Suppressor macrophage treated with lipopolysaccharide for 4 hours (primary cell): ENCODE data around the gene INAVA.
"Not testable (repeated sequence)": the region's sequence is repeated elsewhere in the genome, so short reads cannot be mapped to it uniquely, and the experiment has no call there.

Experiments
- DNase-seq: peaks from one replicate; pipeline ENCODE4 v3.0.0-alpha.2; 2020

INAVA gene

GRCh38 chr1:200899954-200900867, 5.5 kb downstream of the INAVA start:
- no peak for DNase-seq

DNA sequence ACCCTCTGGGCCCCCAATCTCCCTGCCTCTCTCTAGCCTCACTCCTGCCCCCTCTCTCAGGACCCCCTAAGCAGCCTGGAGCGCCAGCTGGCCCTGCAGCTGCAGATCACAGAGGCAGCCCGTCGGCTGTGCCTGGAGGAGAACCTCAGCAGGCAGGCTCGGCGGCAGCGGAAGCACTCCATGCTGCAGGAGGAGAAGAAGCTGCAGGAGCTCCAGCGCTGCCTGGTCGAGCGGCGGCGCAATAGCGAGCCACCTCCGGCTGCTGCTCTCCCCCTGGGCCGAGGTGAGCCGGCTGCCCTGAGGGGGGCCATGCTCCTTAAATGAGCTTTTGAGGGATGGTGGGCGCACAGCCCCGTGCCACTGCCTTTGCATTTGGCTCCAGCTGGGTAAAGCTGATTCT, 6.2 kb downstream of the INAVA start:
- no peak for DNase-seq

DNA sequence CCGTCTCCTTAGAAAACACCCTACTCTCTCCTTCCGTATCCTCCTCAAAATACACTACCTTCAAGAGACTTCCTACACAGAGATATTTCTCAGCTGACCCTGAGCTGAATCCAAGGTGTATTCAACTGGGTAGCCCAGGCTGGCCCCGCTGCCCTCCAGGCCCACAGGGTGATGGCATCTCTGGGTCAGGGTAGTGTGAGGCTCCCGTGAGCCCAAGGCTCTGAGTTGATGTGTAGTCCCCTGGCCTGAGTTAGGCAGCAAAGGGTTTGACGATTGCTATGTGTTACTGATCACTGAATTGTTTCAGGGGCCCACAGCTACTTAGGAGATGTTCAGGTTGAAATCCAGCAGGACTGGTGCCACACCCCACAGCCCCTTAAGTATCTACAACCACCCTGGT, 6.7 kb downstream of the INAVA start:
- no peak for DNase-seq

GRCh38 chr1:200901796-200902444, 7.2 kb downstream of the INAVA start:
- DNase-seq: no peak

DNA sequence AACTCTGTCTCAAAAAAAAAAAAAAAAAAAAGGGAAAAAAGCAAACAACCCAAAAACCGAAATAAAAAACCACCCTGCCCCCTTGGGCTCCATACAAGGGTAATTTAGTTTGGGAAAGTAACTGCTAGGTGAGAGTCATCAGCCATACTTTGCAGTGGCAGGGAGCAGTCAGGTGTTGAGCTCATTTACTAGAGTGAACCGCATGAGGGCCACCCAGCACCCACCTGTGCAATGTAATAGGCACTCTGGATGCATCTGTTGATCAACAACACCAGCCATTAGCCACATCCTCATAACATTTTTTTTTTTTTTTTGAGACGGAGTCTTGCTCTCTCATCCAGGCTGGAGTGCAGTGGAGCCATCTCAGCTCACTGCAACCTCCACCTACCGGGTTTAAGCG, 9.1 kb downstream of the INAVA start:
- no peak for DNase-seq

GRCh38 chr1:200904772-200905171, 10.1 kb downstream of the INAVA start:
- DNase-seq: no peak

- DNase-seq: no peak
These were observed 10.8 kb downstream of the INAVA start for GRCh38 chr1:200905411-200906052.

GRCh38 chr1:200906491-200906890, 11.8 kb downstream of the INAVA start:
- DNase-seq: no peak

GRCh38 chr1:200907611-200908097, 13.0 kb downstream of the INAVA start:
- DNase-seq: peak; percentile 81

- DNase-seq: no peak
These were observed 13.6 kb downstream of the INAVA start for GRCh38 chr1:200908191-200908868.

- DNase-seq: no peak
These were observed 14.4 kb downstream of the INAVA start for GRCh38 chr1:200909071-200909470.

- DNase-seq: no peak
These were observed 15.1 kb downstream of the INAVA start for GRCh38 chr1:200909757-200910239.

- DNase-seq: no peak
These were observed 16.7 kb downstream of the INAVA start for GRCh38 chr1:200911361-200911760.

DNA sequence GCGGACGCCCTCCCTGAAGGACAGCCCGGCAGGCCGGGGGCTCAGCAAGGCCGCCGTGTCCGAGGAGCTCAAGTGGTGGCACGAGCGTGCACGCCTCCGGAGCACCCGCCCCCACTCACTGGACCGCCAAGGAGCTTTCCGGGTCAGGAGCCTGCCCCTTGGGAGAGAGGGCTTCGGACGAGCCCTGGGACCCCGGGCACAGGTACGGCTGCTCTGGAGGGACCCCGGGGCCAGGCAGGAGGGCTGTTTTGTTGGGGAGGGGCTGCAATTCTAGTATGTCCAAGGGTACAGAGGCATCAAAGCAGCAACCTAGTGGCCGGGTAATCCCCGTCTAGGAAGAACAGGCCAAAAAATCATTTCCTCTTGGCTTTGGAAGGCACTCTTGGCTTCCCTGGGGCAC, 17.2 kb downstream of the INAVA start:
- DNase-seq: not testable (repeated sequence)

- DNase-seq: no peak
These were observed 18.2 kb downstream of the INAVA start for GRCh38 chr1:200912737-200913407.

DNA sequence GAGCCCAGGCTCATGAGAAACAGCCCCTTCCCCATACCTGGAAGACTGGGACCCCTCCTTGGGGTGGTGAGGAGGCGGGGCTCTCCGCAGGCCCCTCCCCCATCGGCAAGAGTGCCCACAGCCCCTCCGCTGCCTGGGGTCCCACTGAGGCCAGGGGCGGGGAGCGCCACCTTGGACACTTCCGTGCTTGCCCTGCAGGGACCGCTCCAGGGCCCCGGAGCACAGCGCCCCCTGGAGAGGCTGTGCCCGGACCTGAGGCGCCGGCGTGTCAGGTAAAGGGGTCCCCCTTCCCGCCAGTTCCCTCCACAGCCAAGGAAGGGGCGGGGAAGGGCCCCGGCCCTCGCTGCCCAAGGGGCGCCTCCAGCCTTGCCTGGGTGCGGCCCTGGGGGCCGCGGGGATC, 21.5 kb downstream of the INAVA start:
- DNase-seq: no peak

DNA sequence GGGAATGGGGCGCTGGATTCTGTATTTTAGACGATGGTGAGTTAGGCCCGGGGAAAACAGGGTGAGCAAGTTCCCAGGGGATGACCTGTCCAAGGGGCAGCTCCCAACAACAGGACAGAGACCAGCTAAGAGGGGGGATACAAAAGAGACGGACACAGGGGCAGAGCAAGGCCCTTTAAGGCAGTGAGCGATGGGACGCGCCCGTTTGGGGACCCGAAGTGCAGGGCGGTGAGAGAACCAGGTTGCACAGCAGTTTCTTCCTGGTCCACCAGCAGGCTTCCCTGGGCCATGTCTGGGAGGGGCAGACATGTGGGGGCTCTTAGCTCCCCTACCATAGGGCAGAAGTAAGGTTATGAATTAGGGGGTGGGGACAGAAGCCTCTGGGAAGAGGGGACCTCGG, 22.0 kb downstream of the INAVA start:
- no peak for DNase-seq

- no peak for DNase-seq
These were observed 22.7 kb downstream of the INAVA start for GRCh38 chr1:200917291-200917817.

GRCh38 chr1:200918006-200918405, 23.3 kb downstream of the INAVA start:
- DNase-seq: no peak

GRCh38 chr1:200919386-200919785, 24.7 kb downstream of the INAVA start:
- no peak for DNase-seq

DNA sequence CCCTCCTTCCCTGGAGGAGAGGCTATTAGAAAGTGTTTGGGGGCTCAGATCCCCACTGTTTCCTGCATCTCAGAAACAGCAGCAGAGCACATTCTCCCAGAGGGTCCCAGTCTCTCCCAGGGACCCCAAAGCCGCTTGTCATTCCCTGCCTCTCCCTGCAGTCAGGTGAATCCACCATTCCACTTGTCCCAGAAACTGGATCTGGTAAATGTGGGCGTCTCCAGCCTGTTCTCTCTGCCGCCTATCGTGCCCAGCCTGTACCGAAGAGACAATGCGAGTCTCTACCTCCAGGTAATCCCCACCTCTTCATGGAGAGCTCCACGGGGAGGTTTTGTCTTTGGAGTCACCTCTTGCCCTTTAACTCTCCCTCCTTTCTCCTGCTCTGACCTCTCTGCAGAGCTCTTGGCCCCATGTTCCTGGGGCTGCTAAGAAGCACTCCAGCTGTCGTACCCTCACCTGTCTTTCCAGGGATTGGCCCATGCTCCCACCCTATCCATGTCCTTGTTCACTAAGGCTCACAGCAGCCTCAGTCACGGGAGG, 26.9 kb downstream of the INAVA start:
- DNase-seq: no peak

GRCh38 chr1:200922406-200922805, 27.7 kb downstream of the INAVA start:
- DNase-seq: no peak
